ENCODE results near the gene ANKRD50.

ANKRD50 gene

GRCh38 chr4:124726269-124726668, 13.7 kb upstream of the ANKRD50 start:
- no peak overlapping the region for H3K4me3 ChIP-seq (ENCODE audit: low read depth, low read length)
- no peak for TF ChIP-seq CTCF (IDR thresholded peaks at IDR 0.05; ENCODE audit: borderline replicate concordance, insufficient read depth, low read depth, low read length)

GRCh38 chr4:124722071-124722470, 9.5 kb upstream of the ANKRD50 start:
- H3K4me3 ChIP-seq (ENCODE audit: low read depth, low read length), result no peak overlapping the region
- no peak for TF ChIP-seq CTCF (IDR thresholded peaks at IDR 0.05; ENCODE audit: borderline replicate concordance, insufficient read depth, low read depth, low read length)

- TF ChIP-seq CTCF (IDR thresholded peaks at IDR 0.05; ENCODE audit: borderline replicate concordance, insufficient read depth, low read depth, low read length), result no peak
- no peak overlapping the region for H3K4me3 ChIP-seq (ENCODE audit: low read depth, low read length)
These were observed 4.6 kb upstream of the ANKRD50 start for GRCh38 chr4:124717101-124717500.

GRCh38 chr4:124713185-124713592, 657 bp upstream of the ANKRD50 start:
- peak; percentile 18; the same call in 1 of the 2 replicates for TF ChIP-seq CTCF (IDR thresholded peaks at IDR 0.05; ENCODE audit: borderline replicate concordance, insufficient read depth, low read depth, low read length)
- H3K4me3 ChIP-seq (ENCODE audit: low read depth, low read length), result peak overlapping the region; percentile 34

GRCh38 chr4:124711471-124712371, 811 bp downstream of the ANKRD50 start:
- 0 out of 2 replicates have a peak, but pooled peaks have one; percentile 0 for TF ChIP-seq CTCF (IDR thresholded peaks at IDR 0.05; ENCODE audit: borderline replicate concordance, insufficient read depth, low read depth, low read length)
- peak overlapping the region; percentile 61 for H3K4me3 ChIP-seq (ENCODE audit: low read depth, low read length)

GRCh38 chr4:124710911-124711310, 1.6 kb downstream of the ANKRD50 start:
- H3K4me3 ChIP-seq (ENCODE audit: low read depth, low read length), result no peak overlapping the region
- TF ChIP-seq CTCF (IDR thresholded peaks at IDR 0.05; ENCODE audit: borderline replicate concordance, insufficient read depth, low read depth, low read length), result no peak

Data from GM12875 (cell line).